HT1080 (cell line): ENCODE results near the gene NCR2. TPM values are rescaled to one million over a fixed set of nuclear protein-coding genes. Genes with fewer than 3 reads are reported as not detected.

Experiments used
- DNase-seq: peaks from one replicate; pipeline ENCODE4 v3.0.0-alpha.2; 2015; ENCODE audit warnings: low read depth
- total RNA-seq: library from RNA; depleted of rRNA; stranded (reverse); fragments of >200 nt; shearing (Covaris generic); gene quantifications from 2 replicates; pipeline ENCODE4 v1.2.3, GENCODE V29; 2014

NCR2 gene
- total RNA-seq, 1 experiment from 2014 or later = not detected

DNA sequence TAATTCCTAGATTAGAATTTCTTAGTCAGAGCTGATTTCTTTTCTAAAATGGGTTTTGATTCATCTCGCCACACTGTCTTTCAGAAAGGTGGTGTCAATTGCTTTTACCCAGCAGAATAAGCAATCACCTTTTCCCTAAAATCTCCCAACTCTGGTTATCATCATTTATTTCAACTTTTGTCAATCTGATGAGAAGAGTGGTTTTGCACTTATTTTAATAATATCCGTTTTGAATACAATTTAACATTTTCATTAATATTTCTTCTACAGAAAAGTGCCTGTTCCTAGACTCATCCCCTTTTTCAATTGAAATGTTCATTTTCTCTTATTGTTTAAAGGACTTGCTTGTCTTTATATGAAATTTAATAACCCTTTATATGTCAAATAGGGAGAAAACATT lies 8.2 kb upstream of the NCR2 start:
- DNase-seq = no peak

DNA sequence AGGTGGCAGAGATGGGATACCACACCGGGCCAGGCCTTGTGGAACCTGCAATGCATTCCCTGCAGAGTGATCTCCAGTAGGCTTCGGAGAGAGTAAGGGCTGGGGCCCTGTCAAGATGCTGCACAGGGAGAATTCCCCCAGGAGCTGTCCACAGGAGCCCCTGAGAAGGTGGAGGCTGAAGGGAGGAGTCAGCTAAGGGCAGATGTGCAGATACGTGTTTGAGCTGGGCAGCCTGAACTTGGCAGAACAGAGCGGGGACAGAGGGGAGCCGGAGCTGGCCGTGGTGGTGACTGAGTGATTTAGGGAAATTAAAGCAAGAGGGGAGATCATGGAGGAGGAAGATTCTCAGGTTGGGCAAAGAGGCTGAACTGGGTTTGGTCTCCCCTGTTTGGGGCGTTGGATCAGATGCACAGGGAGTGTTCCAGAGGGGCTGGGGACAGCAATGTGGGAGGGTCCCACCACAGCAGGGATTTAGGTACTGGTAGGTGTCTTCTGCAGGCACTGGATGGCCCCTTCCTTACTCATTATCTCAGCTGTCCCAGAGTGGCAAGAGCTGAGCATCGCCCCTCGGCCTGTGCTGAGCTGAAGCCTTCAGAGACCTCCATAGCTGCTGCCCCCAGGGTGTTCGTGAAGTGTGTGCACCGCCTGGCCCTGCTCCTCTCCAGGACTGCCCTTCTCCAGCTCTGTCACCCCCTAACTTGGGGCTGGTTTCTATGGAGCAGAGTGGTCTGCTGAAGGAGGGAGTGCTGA lies 3.8 kb upstream of the NCR2 start:
- DNase-seq = no peak

DNA sequence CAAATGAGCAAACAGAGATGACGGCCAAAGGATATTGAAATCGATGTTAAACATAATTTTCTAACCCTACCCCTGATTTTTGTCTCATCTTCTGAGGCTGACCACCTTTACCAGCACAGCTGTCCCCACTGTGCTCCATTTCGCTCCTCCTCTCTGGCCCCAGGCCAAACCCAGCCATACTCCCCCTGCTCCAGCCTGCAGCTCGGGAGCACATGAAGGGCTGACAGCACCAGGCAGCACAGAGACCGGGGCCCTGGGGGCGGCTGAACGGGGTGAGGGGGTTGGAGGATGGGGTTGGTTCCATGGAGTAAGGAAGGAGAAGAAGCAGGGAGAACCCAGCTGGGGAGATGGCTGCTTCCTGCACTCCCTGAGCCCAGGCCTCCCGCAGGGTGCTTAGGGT lies 3.2 kb upstream of the NCR2 start:
- DNase-seq = no peak

DNA sequence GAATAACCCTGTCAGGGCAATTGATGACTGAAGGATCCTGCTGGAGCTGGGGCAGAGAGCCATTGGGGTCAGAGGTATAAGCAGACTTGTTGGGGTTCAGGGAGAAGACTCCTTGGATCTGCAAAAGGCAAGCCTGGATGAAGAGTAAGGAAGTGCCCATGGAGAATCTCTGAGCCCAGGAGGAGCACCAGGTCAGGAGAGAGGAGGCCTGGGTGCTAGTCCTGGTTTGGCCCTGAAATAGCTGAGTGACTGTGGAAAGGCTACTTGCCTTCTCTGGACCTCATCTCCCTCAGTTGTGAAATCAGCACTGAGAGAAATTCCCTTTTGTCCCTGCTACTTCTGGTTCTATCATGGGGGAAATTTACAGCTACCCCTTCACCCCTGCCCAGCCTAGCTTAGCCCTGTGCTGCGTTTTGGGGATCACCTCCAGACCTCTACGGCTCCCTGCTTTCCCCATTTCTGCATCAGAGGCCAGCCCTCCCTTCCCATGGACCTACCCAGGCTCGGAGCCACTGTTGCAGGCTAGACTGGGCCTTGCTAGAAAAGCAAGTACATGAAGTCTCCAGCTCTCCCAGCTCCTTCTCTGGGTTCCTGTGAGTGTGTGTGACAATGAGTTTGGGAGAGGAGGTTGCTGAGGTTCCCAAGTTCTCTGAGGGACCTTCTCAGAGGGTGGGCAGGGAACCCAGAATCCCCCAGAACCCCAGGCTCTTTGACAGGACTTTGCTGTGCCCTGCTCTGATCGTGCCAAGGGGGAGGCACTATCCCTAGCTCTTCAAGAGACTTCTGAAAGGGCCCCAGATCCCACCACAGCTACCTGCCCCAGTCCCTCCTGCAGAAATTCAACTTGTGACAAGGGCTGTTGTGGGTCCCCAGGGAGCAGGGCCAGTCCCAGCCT lies 2.3 kb upstream of the NCR2 start:
- DNase-seq = no peak

DNA sequence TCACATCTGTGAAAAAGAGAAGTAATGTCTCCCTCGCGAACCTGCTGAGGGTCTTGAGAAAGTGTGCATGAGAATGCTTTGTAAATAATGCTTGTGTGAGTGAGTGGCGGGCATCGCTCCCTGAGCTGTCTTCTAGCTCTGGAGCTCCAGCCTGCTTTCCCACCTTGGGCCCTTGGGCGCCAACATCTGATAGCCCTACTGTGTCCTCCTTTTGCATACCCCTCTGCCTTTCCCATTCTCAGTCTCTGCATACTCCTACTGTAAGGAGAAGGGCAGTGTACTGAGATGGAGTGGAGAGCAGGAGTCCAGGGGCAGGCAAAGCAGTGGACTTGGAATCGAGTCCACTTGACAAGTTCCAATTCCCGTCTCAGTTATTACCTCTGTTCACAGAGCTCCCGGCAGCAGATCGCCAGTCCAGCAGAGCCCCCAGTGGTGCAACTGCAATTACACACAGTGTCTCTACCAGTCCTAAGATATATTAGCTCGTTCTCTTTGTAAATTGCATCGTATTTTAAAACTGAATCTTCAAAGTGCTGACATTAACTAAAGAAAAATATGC lies 847 bp upstream of the NCR2 start:
- no peak for DNase-seq

DNA sequence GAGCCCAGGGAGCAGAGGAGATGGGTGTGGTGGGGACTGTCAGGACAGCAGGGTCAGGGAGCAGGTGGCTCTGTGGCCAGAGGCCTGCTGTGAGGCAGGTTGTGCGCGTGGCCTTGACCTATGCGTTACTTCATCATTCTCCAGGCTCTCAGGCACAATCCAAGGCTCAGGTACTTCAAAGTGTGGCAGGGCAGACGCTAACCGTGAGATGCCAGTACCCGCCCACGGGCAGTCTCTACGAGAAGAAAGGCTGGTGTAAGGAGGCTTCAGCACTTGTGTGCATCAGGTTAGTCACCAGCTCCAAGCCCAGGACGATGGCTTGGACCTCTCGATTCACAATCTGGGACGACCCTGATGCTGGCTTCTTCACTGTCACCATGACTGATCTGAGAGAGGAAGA lies 535 bp downstream of the NCR2 start:
- DNase-seq = no peak

DNA sequence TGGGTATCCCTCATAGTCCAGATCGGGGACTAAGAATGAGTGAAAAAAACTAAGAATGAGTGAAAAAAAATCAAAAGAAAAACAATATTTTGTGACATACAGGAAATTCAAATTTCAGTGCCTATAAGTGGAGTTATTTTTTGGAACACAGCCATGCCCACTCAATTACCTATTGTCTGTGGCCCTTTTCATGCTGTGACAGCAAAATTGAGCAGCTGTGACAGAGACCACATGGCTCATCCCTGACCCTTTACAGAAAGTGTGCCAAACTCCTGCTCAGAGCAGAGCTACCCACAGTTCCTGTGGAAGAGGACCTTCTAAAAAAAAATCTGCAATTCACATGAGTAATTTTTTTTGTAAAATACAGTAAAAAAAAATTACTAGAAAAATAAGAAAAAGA lies 1.4 kb downstream of the NCR2 start:
- no peak for DNase-seq

DNA sequence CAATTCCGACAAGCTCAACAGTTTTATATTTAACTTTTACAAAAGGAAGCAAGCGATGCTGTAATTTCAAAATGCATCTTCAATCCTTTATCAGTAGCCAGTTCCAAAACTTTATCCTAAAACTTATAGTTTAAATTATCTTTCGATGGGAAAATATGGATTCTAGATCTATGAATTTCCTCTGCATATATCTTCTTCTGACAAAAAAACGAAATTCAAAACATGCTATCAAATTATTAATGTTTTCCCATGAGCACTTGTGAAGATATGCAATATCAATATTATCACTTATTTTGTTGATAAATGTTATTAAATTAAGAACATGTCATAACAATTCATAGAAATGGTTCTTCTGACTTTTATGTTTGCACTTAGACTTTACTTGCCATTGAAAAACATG lies 2.3 kb downstream of the NCR2 start:
- no peak for DNase-seq

DNA sequence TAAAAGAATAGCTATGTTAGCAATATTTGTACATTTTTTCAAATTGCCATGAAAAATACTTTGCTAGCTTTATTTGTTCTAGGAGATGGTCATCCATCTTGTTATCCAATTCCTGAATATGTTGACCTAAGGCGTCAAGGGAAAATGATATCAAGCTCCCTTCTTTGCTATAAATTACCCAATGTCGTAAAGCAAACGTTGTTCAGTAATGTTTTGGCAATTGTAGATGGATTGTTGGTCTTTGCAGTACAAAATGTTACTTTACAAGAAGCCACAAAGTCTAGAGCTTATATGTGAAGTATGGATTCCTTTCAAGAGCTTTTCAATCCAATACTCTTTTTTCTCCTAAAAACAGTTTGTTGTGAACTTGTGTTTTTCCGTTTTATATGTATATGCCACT lies 3.3 kb downstream of the NCR2 start:
- DNase-seq = no peak

DNA sequence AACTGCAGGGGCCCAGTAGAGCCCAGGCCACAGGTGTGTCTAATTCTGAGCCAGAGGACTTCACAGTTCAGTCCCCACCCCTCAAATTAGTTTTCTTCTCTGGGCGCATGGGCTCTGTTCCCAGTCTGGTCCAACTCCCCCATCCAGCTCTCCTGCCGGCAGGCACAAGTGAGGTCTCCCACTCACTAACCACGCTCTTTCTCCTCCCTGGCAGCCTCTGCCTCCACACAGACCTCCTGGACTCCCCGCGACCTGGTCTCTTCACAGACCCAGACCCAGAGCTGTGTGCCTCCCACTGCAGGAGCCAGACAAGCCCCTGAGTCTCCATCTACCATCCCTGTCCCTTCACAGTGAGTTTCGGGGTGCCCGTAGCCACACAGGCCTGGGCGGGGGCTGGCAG lies 6.2 kb downstream of the NCR2 start:
- DNase-seq = no peak

DNA sequence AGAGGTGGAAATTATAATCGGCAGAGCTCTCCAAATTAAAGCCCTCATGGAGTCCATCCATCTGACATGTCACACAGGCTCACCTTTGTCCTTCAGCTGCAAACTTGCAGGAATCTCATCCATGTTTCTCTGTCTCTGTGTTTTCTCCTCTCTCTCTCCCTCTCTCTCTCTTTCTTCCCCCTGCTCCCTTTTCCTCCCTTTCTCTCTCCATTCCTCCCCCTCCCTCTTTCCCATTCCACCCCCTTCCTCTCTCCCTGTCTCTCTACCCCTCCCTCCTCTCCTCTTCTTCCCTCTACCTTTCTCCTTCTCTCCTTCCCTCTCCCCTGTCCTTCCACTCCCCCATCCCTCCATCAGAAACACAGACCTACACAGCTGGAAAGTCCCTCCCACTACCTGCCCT lies 6.8 kb downstream of the NCR2 start:
- no peak for DNase-seq

DNA sequence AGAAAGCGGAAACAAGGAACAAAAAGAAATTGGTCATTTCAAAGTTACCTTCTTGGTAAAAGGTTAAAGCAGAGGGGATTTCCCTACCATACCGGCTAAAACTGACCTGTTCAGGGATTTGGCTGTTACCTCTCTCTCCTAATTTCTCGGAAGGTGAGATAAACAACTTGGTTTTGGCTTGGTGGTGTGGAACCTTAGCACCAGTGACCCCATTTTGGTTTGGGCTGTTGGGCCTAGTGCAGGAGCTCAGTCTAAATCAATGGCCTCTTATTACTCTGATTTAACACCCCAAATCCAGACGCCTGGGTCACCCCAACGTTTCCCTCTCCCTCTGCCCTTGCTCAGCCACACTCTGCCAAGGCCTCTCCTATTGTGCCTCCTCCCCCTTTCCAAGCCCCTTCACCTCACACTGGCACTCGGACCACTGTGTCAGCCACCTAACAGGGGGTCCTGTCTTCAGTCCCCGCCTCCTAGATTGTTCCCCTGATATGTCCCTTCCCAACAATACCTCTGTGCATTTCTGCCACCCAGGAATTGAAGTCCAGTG lies 8.3 kb downstream of the NCR2 start:
- DNase-seq = no peak

DNA sequence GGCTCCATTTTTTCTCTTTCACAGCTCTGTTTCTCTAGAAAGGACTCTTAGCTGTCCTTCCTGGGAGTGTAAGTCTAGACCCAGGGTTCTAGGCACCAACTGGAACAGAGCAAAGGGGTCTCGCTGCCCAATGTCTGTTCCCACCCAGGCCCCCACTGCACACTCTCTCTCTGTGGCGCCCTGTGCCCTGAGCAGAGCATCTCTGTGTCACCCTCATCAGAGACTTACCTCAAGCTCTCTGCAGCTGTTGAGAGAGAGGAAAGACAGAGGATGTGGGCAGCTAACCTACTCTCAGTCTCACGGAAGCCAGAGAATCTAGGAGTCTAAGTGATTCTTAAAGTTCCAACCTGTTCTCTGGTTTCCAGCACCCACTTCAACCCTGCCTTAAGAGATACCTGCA lies 9.5 kb downstream of the NCR2 start:
- DNase-seq = no peak

DNA sequence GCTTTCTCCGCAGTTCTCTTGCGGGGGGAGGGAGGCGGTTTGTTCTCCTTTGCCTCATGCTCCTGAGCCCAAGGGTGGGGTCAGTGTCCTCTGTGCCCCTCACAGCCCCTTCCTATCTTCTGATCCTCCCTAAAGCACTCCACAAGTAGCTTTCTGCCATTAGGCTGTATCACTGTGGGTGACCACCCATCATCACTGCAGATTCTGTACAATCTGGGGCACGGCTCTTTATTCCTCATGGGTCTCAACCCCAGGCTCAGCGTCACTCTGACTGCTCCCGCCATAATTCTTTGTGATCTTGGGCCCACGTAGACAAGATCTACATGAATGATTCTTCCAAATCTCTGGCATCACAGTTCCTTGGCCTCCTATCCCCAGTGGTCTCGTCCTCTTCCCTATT lies 10.5 kb downstream of the NCR2 start:
- DNase-seq = no peak

DNA sequence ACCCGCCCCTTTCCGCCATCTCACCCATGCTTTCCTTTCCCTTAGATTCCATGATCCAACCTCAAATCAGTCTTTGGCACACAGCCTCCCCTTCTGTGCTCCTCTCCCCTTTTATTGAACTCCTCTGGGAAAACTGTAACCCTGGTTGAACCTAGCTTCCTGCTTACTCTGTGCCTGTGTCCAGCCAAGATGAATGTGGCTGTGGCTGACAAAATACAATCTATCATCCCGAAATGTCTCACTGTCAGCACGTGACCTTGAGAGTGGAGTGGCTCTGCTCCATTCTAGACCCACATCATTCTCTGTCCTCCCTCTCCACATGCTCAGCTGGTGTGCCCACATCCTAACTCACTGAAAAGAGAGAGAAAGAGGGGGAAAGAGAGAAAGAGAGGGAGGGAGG lies 11.0 kb downstream of the NCR2 start:
- DNase-seq = no peak

DNA sequence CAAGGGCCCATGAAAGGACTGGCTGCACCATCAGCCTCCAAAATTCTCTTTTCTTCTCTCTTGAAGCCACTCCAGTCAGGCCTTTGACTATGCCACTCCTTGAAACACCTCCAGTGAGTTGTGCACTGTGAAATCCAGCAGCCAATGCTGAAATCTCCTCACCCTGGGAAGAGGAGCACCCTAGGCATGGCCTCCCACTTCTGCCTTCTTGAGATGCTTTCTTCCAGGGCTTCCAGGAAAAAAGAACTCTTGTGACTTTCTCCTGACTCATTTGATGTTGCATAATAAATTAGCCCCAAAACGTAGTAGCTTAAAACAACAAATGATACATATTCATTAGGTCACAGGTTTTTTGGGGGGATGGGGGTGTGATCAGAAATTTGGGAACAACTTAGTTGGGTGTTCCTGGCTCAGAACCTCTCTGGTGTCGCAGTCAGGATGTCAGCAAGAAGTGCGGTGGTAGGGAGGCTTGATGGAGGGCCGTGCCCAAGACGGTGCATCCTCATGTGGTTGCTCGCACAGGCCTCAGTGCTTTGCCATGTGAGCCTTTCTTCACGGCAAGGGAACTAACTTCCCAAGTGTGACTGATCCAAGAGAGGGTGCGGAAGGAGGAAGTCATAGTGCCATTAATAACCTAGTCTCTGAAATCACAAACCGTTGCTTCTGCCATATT lies 12.1 kb downstream of the NCR2 start:
- no peak for DNase-seq

DNA sequence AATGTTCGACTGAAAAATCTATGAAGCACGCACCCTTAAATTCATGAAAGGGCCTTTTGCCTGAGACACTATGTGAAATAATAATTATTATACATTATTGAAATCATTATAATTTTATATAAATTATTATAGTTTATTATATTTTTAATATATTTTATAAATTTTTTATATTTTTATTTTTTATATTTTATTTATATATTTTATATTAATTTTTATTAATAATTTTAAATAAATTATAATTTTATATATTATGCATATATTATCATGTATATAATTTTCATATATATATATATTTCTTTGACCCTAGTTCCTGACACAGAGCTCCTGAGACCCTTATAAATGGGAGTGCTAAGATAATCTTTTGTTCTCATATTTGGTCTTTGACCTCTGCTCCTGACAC lies 13.5 kb downstream of the NCR2 start:
- no peak for DNase-seq

DNA sequence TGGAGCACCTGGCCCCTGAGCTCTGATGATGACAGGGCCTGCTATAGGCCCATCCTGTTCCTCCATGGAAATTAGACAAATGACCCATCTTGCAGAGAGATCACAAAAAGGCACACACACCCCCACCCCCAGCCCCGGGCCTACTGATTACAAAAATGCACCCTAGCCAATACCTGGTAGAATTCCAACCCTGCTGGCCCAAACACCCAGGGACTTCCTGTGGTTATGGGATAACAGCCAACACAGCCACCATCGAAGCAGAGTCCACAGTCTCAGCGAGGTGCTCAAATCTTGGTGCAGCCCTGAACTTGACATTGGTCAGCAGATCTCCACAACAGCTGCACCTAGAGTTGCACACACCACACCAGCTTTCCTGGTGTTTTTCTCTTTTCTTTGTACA lies 17.0 kb downstream of the NCR2 start:
- no peak for DNase-seq

DNA sequence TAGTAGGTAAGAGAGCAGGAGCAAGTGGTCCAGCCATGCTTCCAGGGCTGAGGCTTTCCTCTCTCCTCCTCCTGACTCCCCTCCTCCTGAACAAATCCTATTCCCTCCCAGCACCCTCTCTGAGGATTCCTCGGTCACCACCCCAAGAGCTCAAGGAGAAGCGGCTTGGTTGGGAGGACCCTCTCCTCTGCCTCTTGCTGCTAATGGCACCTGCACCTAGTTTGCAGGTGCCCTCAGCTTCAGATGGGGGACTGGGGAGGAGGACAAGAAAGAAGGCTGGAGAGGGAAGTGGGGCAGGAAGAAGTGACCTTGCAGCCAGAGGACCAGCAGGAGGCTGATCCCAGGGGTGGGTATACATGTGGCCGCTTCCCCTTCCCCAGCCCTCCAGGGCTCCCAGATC lies 17.5 kb downstream of the NCR2 start:
- no peak for DNase-seq

DNA sequence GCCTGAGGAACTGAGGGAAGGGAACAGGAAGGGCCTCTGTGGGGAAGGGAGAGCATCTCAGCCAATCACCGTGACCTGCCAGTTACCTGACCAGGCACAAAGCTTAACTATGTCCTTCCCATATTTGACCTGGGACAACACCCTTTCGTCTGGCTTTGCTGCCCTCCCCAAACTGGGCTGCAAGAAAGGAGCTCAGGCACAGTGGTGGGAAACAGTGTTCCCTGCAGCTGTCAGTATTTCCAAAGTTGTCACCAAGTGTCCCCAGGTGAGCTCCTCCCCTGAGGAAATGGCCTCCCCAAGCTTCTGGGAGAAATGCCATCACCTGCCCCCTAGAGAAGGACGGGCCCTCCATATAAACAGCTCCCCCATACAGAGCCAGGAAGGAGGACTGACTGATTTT lies 17.9 kb downstream of the NCR2 start:
- DNase-seq = no peak

DNA sequence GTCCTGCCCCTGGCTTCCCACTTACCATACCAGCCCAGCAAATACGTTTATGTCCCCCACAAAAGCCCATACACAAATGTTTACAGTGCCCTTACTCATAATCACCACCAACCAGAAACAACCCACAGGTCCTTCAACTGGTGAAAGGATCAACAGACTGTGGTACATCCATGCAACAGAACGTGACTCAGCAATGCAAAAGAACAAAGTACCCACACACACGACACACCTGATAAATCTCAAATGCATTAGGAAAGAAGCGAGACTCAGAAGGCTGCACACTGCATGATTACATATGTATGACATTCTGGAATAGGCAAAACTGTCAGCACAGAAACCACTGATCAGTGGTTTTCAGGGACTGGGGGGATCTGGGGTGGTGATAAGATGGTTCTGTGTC lies 20.5 kb downstream of the NCR2 start:
- DNase-seq = no peak

DNA sequence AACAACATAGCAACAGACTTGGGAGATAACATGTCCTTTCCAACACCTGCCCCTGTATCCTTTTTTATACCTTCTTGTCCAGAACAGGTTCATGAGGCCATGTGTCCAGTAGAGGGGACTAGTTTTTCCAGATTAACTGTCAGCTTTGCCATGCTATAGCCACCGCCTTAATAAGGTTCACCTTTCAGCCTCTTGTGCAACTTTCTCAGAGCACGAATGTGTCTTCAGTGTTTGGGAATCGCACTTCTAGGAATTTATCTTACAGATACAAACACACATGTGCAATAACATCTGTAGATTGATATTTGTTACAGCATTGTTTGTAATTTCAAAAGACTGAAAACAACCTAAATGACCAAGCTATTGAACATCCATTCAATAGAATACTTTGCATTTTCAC lies 21.4 kb downstream of the NCR2 start:
- no peak for DNase-seq
